GM12801 (cell line): Measurements from ENCODE around the gene MROH8.

Source experiments
- CTCF ChIP-seq: IDR thresholded peaks from one replicate; pipeline ENCODE4 v1.5.1; 2011; ENCODE audit warnings: control low read depth; ENCODE audit not compliant: insufficient read length; ENCODE audit errors: extremely low read depth

The MROH8 gene

GRCh38 chr20:37152284-37152683, 27.1 kb downstream of the MROH8 start:
- TF ChIP-seq CTCF = no peak

- TF ChIP-seq CTCF = no peak
These were observed 27.8 kb downstream of the MROH8 start for GRCh38 chr20:37151529-37151928.

GRCh38 chr20:37147250-37147649, 32.1 kb downstream of the MROH8 start:
- no peak for TF ChIP-seq CTCF

GRCh38 chr20:37144856-37145404, 34.4 kb downstream of the MROH8 start:
- no peak for TF ChIP-seq CTCF

GRCh38 chr20:37142708-37143107, 36.6 kb downstream of the MROH8 start:
- no peak for TF ChIP-seq CTCF

GRCh38 chr20:37137547-37137946, 41.8 kb downstream of the MROH8 start:
- TF ChIP-seq CTCF = no peak

GRCh38 chr20:37133952-37134351, 45.4 kb downstream of the MROH8 start:
- no peak for TF ChIP-seq CTCF
